Sciatic nerve (tissue), 2 donors: ENCODE data around the gene CAMKMT. TPM values are rescaled to one million over a fixed set of nuclear protein-coding genes. Genes with fewer than 3 reads are reported as not detected.
"Not testable (repeated sequence)": the region's sequence is repeated elsewhere in the genome, so short reads cannot be mapped to it uniquely, and the experiment has no call there.

ENCODE experiments used
- ATAC-seq: fragments of 200-7000 bp; cut with Tn5 transposase; one replicate; pipeline ENCODE4 v1.9.1; 2020; ENCODE audit warnings: mild to moderate bottlenecking, moderate library complexity
- DNase-seq: peaks from one replicate; pipeline ENCODE4 v3.0.0-alpha.2; 2020; ENCODE audit warnings: low spot score
- intact Hi-C: fragments of 100-400 bp; cut with DNase I; formaldehyde crosslinking; loops from one replicate; pipeline ENCODE4 v1.14.2; 2022
- total RNA-seq: library from RNA; stranded (reverse); fragmentation: NEBNext Ultra II Directional; extraction: Animal tissue kit (Norgen Biotek cat#: 25700); gene quantifications from one replicate; pipeline ENCODE4 v1.2.1, GENCODE V29; 2021
- donor health status: DM: no; HTN: no; CAD: no.
- donor health status: DM: no; HTN: no; CAD: no.

CAMKMT gene
- total RNA-seq, 1 donor from 2014 or later = 11.9 TPM

DNA sequence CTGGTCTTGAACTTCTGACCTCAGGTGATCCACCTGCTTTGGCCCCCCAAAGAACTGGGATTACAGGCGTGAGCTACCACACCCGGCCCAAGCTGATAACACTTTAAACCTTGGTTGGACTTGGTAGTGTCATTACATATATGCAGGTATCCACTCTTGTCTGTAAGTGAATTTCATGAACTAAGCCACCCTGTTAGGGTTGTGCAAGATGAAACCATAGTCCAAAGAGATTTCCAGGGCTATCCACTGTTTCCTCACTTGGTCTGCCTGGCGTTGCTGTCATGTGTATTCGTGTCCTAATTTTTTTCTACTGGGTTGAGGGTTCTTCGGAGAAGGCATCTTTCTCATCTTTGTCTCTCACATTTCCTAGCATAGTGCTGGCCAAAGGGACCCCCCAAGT, 203.0 kb downstream of the CAMKMT start:
- DNase-seq = no peak
- ATAC-seq = no peak
- intact Hi-C loops = no loop called here

- intact Hi-C loops = no loop called here
- no peak for ATAC-seq
- no peak for DNase-seq
Observed at GRCh38 chr2:44566059-44566458, 204.3 kb downstream of the CAMKMT start.

GRCh38 chr2:44569491-44569890, 207.7 kb downstream of the CAMKMT start:
- intact Hi-C loops = no loop called here
- no peak for DNase-seq
- no peak for ATAC-seq

GRCh38 chr2:44570271-44570670, 208.5 kb downstream of the CAMKMT start:
- intact Hi-C loops = no loop called here
- ATAC-seq (no peak), DNase-seq (no peak)

- ATAC-seq = no peak
Observed at GRCh38 chr2:44570777-44571176, 209.0 kb downstream of the CAMKMT start.

DNA sequence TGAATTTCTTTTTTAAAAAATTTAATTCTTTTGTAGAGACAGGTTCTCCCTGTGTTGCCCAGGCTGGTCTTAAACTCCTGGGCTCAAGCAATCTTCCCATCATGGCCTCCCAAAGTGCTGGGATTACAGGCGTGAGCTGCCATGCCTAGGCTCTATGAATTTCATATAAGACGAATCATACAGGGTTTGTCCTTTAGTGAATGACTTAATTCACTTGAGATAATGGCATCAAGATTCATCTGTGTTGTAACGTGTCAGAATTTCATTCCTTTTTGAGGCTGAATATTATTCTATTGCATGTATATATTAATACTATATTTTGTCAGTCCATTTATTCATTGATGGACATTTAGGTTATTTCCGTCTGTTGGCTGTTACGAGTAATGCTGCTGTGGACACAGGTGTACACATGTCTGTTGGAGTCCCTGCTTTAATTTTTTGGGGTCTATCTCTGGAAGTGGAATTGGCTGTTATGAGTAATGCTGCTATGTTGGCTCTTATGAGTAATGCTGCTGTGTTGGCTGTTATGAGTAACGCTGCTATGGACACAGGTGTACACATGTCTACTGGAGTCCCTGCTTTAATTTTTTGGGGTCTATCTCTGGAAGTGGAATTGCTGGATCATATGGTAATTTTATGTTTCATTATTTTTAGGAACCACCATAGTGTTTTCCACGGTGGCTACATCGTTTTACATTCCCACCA, 210.6 kb downstream of the CAMKMT start:
- no peak for ATAC-seq
- intact Hi-C loops = no loop called here
- DNase-seq = no peak

More at GRCh38 chr2:44570777-44571176, 209.0 kb downstream of the CAMKMT start:
- no peak for DNase-seq
- intact Hi-C loops = no loop called here

GRCh38 chr2:44573996-44574395, 212.2 kb downstream of the CAMKMT start:
- ATAC-seq (no peak), DNase-seq (no peak)
- intact Hi-C loops = no loop called here

GRCh38 chr2:44578471-44579093, 216.8 kb downstream of the CAMKMT start:
- intact Hi-C loops = no loop called here
- ATAC-seq (no peak), DNase-seq (no peak)

GRCh38 chr2:44579115-44579836, 217.5 kb downstream of the CAMKMT start:
- intact Hi-C loops = no loop called here
- DNase-seq (no peak), ATAC-seq (no peak)

- no peak for DNase-seq
- no peak for ATAC-seq
- intact Hi-C loops = no loop called here
Observed at GRCh38 chr2:44579837-44580230, 218.1 kb downstream of the CAMKMT start.

- no peak for ATAC-seq
- intact Hi-C loops = no loop called here
- DNase-seq = no peak
Observed at GRCh38 chr2:44580875-44581515, 219.2 kb downstream of the CAMKMT start.

DNA sequence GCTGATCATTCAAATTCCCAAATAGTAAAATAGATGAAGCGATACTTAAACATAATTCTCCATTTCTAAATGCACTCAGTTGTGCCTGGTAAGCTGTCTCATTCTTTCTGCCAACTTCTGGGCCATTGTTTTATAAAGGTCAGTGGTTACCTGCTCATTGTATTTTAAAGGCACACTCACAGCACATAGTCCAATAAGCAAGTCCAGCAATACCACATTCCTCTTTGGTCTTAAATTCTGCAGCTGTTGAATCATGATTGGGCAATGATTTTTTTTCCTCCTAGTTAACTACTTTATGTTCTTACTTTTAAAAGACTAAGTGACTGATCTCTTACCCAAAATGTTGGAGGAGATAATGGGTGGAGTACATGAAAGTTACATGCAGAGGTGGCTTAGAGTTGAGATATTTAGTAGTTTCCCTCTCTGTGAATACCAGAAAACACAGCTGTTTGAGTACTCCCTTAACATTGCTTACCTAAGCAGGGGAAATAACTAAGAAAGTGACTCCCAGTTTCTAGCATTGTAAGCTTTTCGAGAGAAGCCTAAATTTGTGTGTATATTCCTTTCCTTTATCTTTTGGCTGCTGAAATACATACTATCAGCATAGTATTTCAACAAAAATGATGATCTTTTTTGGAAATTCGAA, 220.7 kb downstream of the CAMKMT start:
- intact Hi-C loops = no loop called here
- no peak for DNase-seq
- ATAC-seq = no peak

DNA sequence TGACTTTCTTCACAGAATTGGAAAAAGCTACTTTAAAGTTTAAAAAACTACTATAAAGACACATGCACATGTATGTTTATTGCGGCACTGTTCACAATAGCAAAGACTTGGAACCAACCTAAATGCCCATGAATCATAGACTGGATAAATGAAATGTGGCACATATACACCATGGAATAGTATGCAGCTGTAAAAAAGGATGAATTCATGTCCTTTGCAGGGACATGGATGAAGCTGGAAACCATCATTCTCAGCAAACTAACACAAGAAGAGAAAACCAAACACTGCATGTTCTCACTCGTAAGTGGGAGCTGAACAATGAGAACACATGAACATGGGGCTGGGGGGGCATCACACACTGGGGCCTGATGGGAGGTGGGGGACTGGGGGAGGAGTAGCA, 233.9 kb downstream of the CAMKMT start:
- ATAC-seq, DNase-seq: not testable (repeated sequence)

DNA sequence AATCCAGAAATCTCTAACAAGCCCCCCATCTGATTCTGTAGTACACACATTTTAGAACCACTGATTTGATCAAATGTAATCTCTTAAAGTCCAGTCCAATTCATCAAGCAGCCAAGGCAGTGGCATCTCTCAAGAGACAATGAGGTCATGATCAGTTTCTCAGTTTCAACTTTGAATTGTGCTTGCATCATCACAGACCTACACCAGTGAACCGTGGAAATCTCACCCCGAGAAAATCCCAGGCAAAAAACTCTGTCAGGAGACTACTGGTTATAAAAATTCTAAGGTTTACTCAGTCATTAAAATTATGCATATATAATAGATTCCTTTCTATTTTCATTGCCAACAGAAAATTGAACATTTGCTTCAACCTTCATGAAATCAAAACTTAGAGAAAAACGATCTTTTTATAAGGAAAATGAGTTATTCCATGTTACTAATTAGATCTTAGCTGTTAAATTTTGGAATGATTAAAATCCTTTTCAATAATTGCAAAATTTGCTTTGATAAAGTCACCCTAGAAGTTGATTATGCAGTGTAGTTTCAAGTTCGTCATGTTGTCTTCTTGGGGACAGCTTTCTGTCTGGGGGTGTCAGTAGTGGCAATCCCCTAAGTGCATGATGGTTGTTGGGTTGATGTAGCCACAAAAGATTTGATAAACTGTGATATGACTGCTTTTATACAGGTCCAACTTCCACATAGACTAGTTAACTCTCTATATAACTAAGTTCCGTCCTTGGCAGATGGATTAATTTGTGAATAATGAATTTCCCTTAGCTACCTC, 235.0 kb downstream of the CAMKMT start:
- peak; percentile 45 for ATAC-seq

More for the DNA sequence above, 233.9 kb downstream of the CAMKMT start:
- intact Hi-C loops = not testable (repeated sequence)

GRCh38 chr2:44598330-44599119, 236.8 kb downstream of the CAMKMT start:
- intact Hi-C loops = no loop called here

More for the DNA sequence above, 235.0 kb downstream of the CAMKMT start:
- intact Hi-C loops = no loop called here
- no peak for DNase-seq

GRCh38 chr2:44599130-44599529, 237.4 kb downstream of the CAMKMT start:
- intact Hi-C loops = no loop called here
- ATAC-seq (no peak), DNase-seq (no peak)

More at GRCh38 chr2:44598330-44599119, 236.8 kb downstream of the CAMKMT start:
- ATAC-seq (no peak), DNase-seq (no peak)

DNA sequence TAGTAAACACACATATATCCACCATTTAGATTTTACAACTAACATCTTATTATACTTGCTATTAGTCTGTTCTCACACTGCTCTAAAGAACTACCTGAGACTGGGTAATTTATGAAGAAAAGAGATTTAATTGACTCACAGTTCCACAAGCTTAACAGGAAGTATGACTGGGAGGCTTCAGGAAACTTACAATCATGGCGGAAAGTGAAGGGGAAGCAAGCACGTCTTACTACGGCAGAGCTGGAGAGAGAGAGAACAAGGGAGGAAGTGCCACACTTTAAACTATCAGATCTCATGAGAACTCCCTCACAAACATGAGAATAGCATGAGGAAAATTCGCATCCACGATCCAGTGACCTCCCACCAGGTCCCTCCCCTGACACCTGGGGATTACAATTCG, 240.7 kb downstream of the CAMKMT start:
- DNase-seq (no peak), ATAC-seq (no peak)
- intact Hi-C loops = no loop called here

- no peak for ATAC-seq
- intact Hi-C loops = no loop called here
Observed at GRCh38 chr2:44605511-44605910, 243.8 kb downstream of the CAMKMT start.

More at GRCh38 chr2:44605511-44605910, 243.8 kb downstream of the CAMKMT start:
- no peak for DNase-seq
